Activated naive CD4-positive, alpha-beta T cell treated with anti-CD3 and anti-CD28 coated beads for 36 hours (primary cell): ENCODE results near the gene CFAP20. TPM values are rescaled to one million over a fixed set of nuclear protein-coding genes. Genes with fewer than 3 reads are reported as not detected.
"Not testable (repeated sequence)": the region's sequence is repeated elsewhere in the genome, so short reads cannot be mapped to it uniquely, and the experiment has no call there.

Experiments
- CTCF ChIA-PET: fragments of 350-600 bp; sonication (Branson Sonifier 250); formaldehyde crosslinking; loops from one replicate; lab custom pipeline; 2021; ENCODE audit warnings: antibody characterized with exemption; lab: Charles Lee
- DNase-seq: peaks from one replicate; pipeline ENCODE4 v3.0.0-alpha.2; 2020
- H3K27ac Mint-ChIP-seq: one replicate; pipeline ENCODE4 v1.8.0; 2021; ENCODE audit warnings: mild to moderate bottlenecking, mixed read lengths
- H3K27me3 Mint-ChIP-seq: one replicate; pipeline ENCODE4 v1.8.0; 2021; ENCODE audit warnings: low read depth, mixed read lengths
- H3K36me3 Mint-ChIP-seq: one replicate; pipeline ENCODE4 v1.8.0; 2021; ENCODE audit warnings: low read depth, mixed read lengths
- H3K4me1 Mint-ChIP-seq: one replicate; pipeline ENCODE4 v1.8.0; 2021; ENCODE audit warnings: low read depth, mixed read lengths
- H3K4me3 Mint-ChIP-seq: one replicate; pipeline ENCODE4 v1.8.0; 2021; ENCODE audit warnings: mild to moderate bottlenecking, moderate library complexity, mixed read lengths
- H3K9me3 Mint-ChIP-seq: one replicate; pipeline ENCODE4 v1.8.0; 2021; ENCODE audit warnings: mixed read lengths
- intact Hi-C: fragments of 100-400 bp; cut with micrococcal nuclease; formaldehyde crosslinking; loops from one replicate; pipeline ENCODE4 v1.15.1; 2023
- total RNA-seq, 2 experiments: library from RNA; stranded (reverse); gene quantifications; one replicate each; pipeline ENCODE4 v1.2.3, GENCODE V29; 2021

The CFAP20 gene
- total RNA-seq, 2 experiments from 2014 or later: 31.2 to 31.4 TPM

GRCh38 chr16:58074657-58075056, 54.5 kb downstream of the CFAP20 start:
- CTCF ChIA-PET: interaction anchor here (0.7 kb wide), 1 partner anchor 31 kb away, joined by 4 read pairs; no protein-coding TSS in a partner anchor
- Mint-ChIP-seq H3K4me3 (no peak overlapping the region), H3K27ac (no peak overlapping the region), H3K4me1 (no peaks in the 10 kb centered on the region), H3K36me3 (no peaks in the 10 kb centered on the region), H3K9me3 (peaks cover 4% of the 10 kb centered on the region), H3K27me3 (peaks cover 1% of the 10 kb centered on the region)
- DNase-seq: no peak
- intact Hi-C loops: no loop called here

GRCh38 chr16:58073086-58073485, 56.1 kb downstream of the CFAP20 start:
- H3K36me3 Mint-ChIP-seq, H3K27me3 Mint-ChIP-seq, CTCF ChIA-PET, H3K4me3 Mint-ChIP-seq, DNase-seq, H3K9me3 Mint-ChIP-seq, H3K4me1 Mint-ChIP-seq, intact Hi-C loops, H3K27ac Mint-ChIP-seq: not testable (repeated sequence)

- H3K9me3 Mint-ChIP-seq, H3K27ac Mint-ChIP-seq, DNase-seq, H3K4me1 Mint-ChIP-seq, H3K27me3 Mint-ChIP-seq, intact Hi-C loops, CTCF ChIA-PET, H3K4me3 Mint-ChIP-seq, H3K36me3 Mint-ChIP-seq: not testable (repeated sequence)
These were observed 57.0 kb downstream of the CFAP20 start for GRCh38 chr16:58072134-58072533.

GRCh38 chr16:58070585-58070984, 58.6 kb downstream of the CFAP20 start:
- no peak overlapping the region for H3K27ac Mint-ChIP-seq
- peaks cover 4% of the 10 kb centered on the region for H3K9me3 Mint-ChIP-seq
- CTCF ChIA-PET: no interaction called here
- H3K4me1 Mint-ChIP-seq: no peaks in the 10 kb centered on the region
- intact Hi-C loops: no loop called here
- no peak for DNase-seq
- H3K4me3 Mint-ChIP-seq: no peak overlapping the region
- H3K36me3 Mint-ChIP-seq: no peaks in the 10 kb centered on the region
- no peaks in the 10 kb centered on the region for H3K27me3 Mint-ChIP-seq

Other genes with a start within 250 kb of the CFAP20 start
- gene CNGB1, start 158.3 kb downstream of the CFAP20 start, total RNA-seq: not detected
- 1 to 10 TPM; 4.2 to 5.4 TPM for gene ZNF319, start 128.7 kb downstream of the CFAP20 start, total RNA-seq
- gene USB1, start 128.0 kb downstream of the CFAP20 start, total RNA-seq: 10 to 100 TPM; 30.6 to 32.3 TPM
- gene MMP15, start 103.6 kb downstream of the CFAP20 start, total RNA-seq: under 1 TPM; 0.12 to 0.24 TPM
- 10 to 100 TPM; 86.0 to 86.7 TPM for gene CSNK2A2, start 68.7 kb upstream of the CFAP20 start, total RNA-seq
- gene PRSS54, start 165.6 kb upstream of the CFAP20 start, total RNA-seq: not detected